KMS-11 (cell line): ENCODE data around the gene AGPAT4.
"Not testable (repeated sequence)": the region's sequence is repeated elsewhere in the genome, so short reads cannot be mapped to it uniquely, and the experiment has no call there.

Source experiments
- H2AFZ ChIP-seq: fragments of 200-600 bp; sonication (generic); 2 replicates; pipeline ENCODE4 v1.6.1; 2016; ENCODE audit warnings: antibody characterized with exemption, mixed run types, low read depth
- H3K27ac ChIP-seq: fragments of 200-600 bp; sonication (generic); 2 replicates; pipeline ENCODE4 v1.6.1; 2016; ENCODE audit warnings: mild to moderate bottlenecking, mixed run types
- H3K27me3 ChIP-seq: fragments of 200-600 bp; sonication (generic); 2 replicates; pipeline ENCODE4 v1.6.1; 2017; ENCODE audit warnings: mild to moderate bottlenecking, low read depth, mixed run types, moderate library complexity; ENCODE audit not compliant: insufficient read depth
- H3K36me3 ChIP-seq: fragments of 200-600 bp; sonication (generic); 2 replicates; pipeline ENCODE4 v1.6.1; 2017; ENCODE audit warnings: mild to moderate bottlenecking, mixed run types; ENCODE audit not compliant: insufficient read depth
- H3K4me1 ChIP-seq: fragments of 200-600 bp; sonication (generic); 2 replicates; pipeline ENCODE4 v1.6.1; 2016; ENCODE audit warnings: mild to moderate bottlenecking, low read depth, mixed run types; ENCODE audit not compliant: poor library complexity, severe bottlenecking
- H3K4me2 ChIP-seq: fragments of 200-600 bp; sonication (generic); 2 replicates; pipeline ENCODE4 v1.7.0; 2016; ENCODE audit warnings: mild to moderate bottlenecking, mixed run types
- H3K4me3 ChIP-seq: fragments of 200-600 bp; sonication (generic); IDR thresholded peaks from 2 replicates; pipeline ENCODE4 v1.6.1; 2017; ENCODE audit warnings: low read depth, low read length, mixed read lengths; ENCODE audit not compliant: insufficient read depth
- H3K79me2 ChIP-seq: fragments of 200-600 bp; sonication (generic); 2 replicates; pipeline ENCODE4 v1.6.1; 2016; ENCODE audit warnings: low read depth, mixed run types; ENCODE audit not compliant: insufficient read depth
- H3K9ac ChIP-seq: fragments of 200-600 bp; sonication (generic); 2 replicates; pipeline ENCODE4 v1.6.1; 2016; ENCODE audit warnings: mild to moderate bottlenecking, mixed run types
- H4K20me1 ChIP-seq: fragments of 200-600 bp; sonication (generic); 2 replicates; pipeline ENCODE4 v1.6.1; 2016; ENCODE audit warnings: mild to moderate bottlenecking, mixed run types; ENCODE audit not compliant: insufficient read depth
- CTCF ChIP-seq: fragments of 200-600 bp; sonication (generic); conservative IDR thresholded peaks from 2 replicates; pipeline ENCODE4 v1.6.1; 2017; ENCODE audit warnings: low read depth, mild to moderate bottlenecking, antibody characterized with exemption, low read length, moderate library complexity, mixed read lengths

AGPAT4 gene

GRCh38 chr6:161225681-161226008, 48.2 kb downstream of the AGPAT4 start:
- Histone ChIP-seq H3K79me2 (no peaks in the 10 kb centered on the region), H4K20me1 (no peaks in the 10 kb centered on the region), H3K27ac (no peak overlapping the region), H3K4me2 (no peak overlapping the region), H3K4me3 (no peak overlapping the region), H3K27me3 (no peaks in the 10 kb centered on the region), H3K9ac (no peak overlapping the region), H3K36me3 (no peaks in the 10 kb centered on the region), H2AFZ (no peak overlapping the region), H3K4me1 (no peaks in the 10 kb centered on the region)
- TF ChIP-seq CTCF, result no peak

- not testable (repeated sequence) for H3K4me1 ChIP-seq, H3K27me3 ChIP-seq, H4K20me1 ChIP-seq, H3K4me2 ChIP-seq, H3K27ac ChIP-seq, H3K4me3 ChIP-seq, H3K9ac ChIP-seq, H3K79me2 ChIP-seq, H2AFZ ChIP-seq, H3K36me3 ChIP-seq
These were observed 48.7 kb downstream of the AGPAT4 start for GRCh38 chr6:161224951-161225680.

- no peak overlapping the region for H2AFZ ChIP-seq
- no peak overlapping the region for H3K9ac ChIP-seq
- H4K20me1 ChIP-seq, result no peaks in the 10 kb centered on the region
- H3K36me3 ChIP-seq, result no peaks in the 10 kb centered on the region
- H3K27me3 ChIP-seq, result no peaks in the 10 kb centered on the region
- TF ChIP-seq CTCF, result no peak
- H3K4me1 ChIP-seq, result no peaks in the 10 kb centered on the region
- no peak overlapping the region for H3K4me2 ChIP-seq
- H3K79me2 ChIP-seq, result no peaks in the 10 kb centered on the region
- no peak overlapping the region for H3K4me3 ChIP-seq
- no peak overlapping the region for H3K27ac ChIP-seq
These were observed 50.2 kb downstream of the AGPAT4 start for GRCh38 chr6:161223646-161224045.

- Histone ChIP-seq H3K4me1 (no peaks in the 10 kb centered on the region), H3K27ac (no peak overlapping the region), H3K4me3 (no peak overlapping the region), H3K4me2 (no peak overlapping the region), H4K20me1 (no peaks in the 10 kb centered on the region), H3K79me2 (no peaks in the 10 kb centered on the region), H3K9ac (no peak overlapping the region), H3K36me3 (no peaks in the 10 kb centered on the region), H2AFZ (no peak overlapping the region), H3K27me3 (no peaks in the 10 kb centered on the region)
- TF ChIP-seq CTCF, result no peak
These were observed 51.1 kb downstream of the AGPAT4 start for GRCh38 chr6:161222706-161223234.

- Histone ChIP-seq H3K4me3 (no peak overlapping the region), H3K27me3 (no peaks in the 10 kb centered on the region), H3K9ac (no peak overlapping the region), H4K20me1 (no peaks in the 10 kb centered on the region), H2AFZ (no peak overlapping the region), H3K27ac (no peak overlapping the region), H3K36me3 (no peaks in the 10 kb centered on the region), H3K4me2 (no peak overlapping the region), H3K79me2 (no peaks in the 10 kb centered on the region), H3K4me1 (no peaks in the 10 kb centered on the region)
- no peak for TF ChIP-seq CTCF
These were observed 53.5 kb downstream of the AGPAT4 start for GRCh38 chr6:161220346-161220745.
